HG02763 (cell line): Measurements from ENCODE around the gene PNLIPRP1.

Experiments used
- ATAC-seq: cut with Tn5 transposase; IDR thresholded peaks from one replicate; pipeline ENCODE4 v1.9.1; 2021; ENCODE audit warnings: mild to moderate bottlenecking, moderate library complexity; ENCODE audit not compliant: unreplicated experiment

The PNLIPRP1 gene

GRCh38 chr10:116590590-116591444 lies at the start of gene PNLIPRP1:
Gene PNLIPRP1, plus strand, starts transcription at chr10:116590959. Its CDS starts 171 bp downstream, at chr10:116591130.
- no peak for ATAC-seq

DNA sequence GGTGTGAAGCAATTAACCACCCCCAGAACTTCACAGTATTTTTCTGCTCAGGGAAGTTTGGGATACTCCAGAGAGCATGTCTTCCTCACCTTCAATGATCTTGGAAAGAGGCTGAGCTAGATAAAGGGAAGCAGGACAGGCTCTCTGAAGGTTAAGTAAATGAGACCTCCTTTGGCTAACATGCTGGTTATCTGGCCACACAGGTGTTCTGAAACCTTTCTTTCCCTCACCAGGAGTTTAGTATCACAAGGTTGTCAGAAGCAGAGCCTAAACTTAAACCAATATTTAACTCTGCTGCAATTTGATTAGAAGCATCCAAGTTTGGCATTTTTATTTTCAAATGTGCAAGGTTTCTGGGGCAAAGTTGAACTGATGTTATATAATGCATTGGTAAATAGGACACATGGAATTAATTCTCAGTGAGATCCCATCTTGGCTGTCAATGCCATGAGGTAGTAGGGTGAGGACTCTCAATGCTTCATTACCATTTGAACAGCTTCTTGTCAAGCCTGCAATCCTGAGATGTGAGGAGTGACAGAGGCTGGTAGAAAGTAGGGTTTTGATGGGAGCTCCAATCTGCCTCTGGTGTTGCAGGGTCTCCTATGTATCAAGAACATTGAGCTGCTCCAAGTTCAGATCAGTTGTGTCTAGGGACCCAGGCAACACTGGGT lies 48.6 kb upstream of the PNLIPRP1 start:
- ATAC-seq = no peak

DNA sequence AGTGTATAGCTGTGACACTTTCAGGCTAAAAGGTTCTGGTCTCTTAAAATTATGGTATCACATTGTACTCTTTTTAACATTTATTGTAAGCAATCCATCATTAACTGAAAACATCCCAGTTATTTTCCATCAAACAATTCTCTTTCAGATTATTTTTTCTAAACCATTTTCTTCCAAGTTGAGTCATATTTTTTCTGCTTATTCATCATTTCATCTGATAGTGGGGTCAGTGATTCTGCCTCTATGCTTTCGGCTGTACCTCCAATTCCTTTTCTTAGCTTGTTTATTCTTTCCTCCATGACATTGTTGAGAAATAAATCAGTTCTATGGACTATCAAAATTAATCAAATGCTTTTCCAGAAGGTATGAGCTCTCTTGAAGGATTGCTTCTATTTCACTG lies 45.6 kb upstream of the PNLIPRP1 start:
- ATAC-seq = no peak

DNA sequence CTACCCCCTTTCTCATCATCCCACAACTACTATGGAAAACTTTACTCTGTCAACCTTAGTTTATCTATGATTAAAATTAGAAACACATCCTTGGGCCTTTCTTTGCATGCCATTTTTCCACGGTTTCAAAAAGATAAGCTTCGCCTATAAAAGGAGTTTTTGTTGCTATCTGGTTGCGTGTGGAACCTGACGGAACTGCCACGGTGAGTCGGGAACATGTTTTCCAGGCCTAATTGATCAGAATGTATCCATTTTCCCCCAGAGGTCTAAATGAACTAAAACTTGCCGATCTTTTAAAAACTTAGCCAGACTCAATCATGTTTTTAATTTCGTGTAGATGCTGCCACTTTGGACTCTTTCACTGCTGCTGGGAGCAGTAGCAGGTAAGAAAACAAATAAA lies 45.0 kb upstream of the PNLIPRP1 start, which contains the start of gene PNLIP:
TSS of gene PNLIP (plus strand) at position 176 of the 400 bp plus-strand sequence. CDS start at position 338, 162 bp downstream.
- no peak for ATAC-seq

GRCh38 chr10:116548301-116548700 lies 42.5 kb upstream of the PNLIPRP1 start:
- no peak for ATAC-seq

- no peak for ATAC-seq
Observed at GRCh38 chr10:116553378-116553980, 37.3 kb upstream of the PNLIPRP1 start.

GRCh38 chr10:116554628-116555027 lies 36.1 kb upstream of the PNLIPRP1 start:
- ATAC-seq = no peak

GRCh38 chr10:116555880-116556279 lies 34.9 kb upstream of the PNLIPRP1 start:
- ATAC-seq = no peak

DNA sequence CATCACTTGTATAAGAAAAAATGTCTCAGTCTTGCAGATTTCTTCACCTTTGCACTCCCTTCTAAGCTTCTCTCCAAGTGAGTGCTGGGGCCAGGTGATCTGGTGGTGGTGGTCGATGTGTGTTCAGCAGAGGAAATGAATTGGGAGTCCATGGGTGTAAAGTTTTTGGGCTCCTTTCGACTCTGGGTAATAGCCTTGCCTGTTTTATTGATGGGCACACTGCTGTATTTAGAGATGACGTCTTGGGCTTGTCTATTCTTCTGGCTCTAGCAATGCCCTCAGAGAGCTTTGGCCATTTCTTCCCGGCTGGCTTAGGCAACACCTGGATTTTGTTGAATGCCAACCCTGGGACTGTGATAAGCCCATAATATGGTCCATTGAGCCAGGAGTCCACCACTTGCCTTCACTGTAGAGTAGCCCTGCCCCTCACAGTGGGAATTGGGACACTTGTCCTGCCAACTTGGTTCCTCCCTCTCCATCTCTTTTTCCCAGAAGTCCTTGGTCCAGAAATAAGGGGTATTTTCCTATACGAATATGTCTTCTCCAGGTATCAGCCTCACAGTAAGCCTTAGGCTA lies 33.4 kb upstream of the PNLIPRP1 start:
- ATAC-seq = no peak

DNA sequence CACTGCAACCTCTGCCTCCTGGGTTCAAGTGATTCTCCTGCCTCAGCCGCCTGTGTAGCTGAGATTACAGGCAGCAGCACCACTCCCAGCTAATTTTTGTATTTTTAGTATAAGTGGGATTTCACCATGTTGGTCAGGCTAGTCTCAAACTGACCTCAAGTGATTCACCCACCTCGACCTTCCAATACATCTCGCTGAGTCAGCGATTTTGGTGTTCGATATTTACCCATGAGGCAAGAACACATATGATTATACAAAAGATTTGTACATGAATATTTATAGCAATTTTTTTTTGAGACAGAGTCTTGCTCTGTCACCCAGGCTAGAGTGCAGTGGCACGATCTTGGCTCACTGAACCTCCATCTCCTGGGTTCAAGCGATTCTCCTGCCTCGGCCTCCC lies 25.2 kb upstream of the PNLIPRP1 start:
- no peak for ATAC-seq

GRCh38 chr10:116566932-116567331 lies 23.8 kb upstream of the PNLIPRP1 start:
- no peak for ATAC-seq

- no peak for ATAC-seq
Observed at GRCh38 chr10:116567335-116567734, 23.4 kb upstream of the PNLIPRP1 start.

DNA sequence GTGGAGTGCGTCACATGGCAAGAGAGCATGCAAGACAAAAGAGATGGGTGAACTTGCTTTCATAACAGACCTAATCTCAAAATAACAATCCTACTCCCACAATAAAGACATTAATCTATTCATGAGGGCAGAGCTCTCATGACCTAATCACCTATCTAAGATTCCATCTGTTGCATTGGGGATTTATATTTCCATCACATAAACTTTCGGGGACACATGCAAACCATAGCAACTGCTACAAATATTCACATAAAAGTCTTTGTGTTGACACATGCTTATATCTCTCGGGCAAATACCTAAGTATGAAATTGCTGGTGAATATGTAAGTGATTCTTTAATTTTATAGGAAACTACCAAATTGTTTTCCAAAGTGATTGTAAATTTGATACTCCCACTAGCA lies 16.0 kb upstream of the PNLIPRP1 start:
- no peak for ATAC-seq

DNA sequence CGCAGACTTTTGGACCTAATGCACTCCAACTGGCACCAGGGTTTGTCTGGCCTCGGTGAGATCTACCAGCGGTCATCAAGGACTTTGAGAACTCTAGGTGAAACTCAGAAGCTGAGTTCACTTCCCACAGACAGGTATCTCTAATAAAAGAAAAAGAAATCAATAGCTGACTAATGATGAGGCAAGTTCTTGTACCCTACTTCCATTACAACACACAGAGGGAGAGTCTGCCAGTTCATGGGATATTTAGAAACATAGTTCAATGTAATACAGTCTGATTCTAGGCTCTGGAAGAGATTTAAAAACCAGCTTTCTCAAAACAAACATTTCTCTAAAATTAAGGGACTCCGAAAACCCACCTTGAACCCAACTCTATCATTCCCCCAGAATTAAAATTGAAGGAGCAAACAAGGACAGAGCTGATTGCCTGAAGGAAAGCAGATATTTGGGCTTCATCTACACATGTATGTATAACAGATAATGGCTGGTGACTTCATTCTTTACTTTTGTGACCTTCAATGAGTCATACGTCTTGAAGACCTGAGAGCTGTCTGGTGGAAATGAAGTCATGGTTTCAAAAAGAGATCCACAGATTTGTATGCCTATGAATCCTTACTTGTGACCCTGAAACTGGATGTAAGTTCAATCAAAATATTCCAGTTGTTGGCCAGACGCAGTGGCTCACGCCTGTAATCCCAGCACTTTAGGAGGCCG lies 2.7 kb upstream of the PNLIPRP1 start:
- ATAC-seq = no peak

DNA sequence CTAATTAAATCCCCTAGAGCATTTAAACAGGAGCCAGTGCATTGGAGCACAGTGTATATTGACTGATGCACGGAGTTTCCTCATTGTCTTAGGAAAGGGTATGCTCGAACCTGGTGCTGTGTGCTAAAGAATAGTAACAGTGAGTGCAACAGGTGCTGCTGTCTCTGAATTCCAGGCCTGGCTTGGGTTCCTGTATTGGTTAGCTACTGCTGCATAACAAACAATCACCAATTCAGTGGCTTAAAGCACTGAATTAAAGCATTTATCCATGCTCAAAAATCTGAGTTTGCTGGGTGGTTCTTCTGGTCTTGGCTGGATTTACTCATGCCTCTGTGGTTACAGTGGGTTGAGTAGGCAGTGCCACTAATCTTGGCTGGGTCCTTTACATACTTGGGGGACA lies 1.8 kb upstream of the PNLIPRP1 start:
- no peak for ATAC-seq

DNA sequence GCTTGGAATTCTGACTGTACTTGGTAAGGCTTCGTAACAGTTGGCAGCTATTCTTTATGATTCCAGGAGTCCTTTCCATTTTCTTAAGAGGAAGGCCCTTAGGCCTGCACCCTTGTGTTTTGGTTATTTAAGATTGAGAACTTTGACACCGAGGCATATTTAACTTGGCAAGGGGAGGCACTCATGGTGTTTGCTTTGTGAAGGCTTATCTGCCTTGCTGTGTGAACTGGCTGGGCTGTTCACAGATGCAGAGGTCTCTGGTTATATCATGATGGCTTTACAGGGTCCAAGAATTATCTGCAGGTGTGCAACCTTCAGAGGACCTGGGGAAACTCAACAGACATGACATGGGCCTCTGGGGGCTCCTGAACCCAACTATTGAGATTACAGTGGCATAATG lies 833 bp upstream of the PNLIPRP1 start:
- ATAC-seq = no peak

- no peak for ATAC-seq
Observed at GRCh38 chr10:116593139-116593740, 2.5 kb downstream of the PNLIPRP1 start.

- no peak for ATAC-seq
Observed at GRCh38 chr10:116594525-116595035, 3.8 kb downstream of the PNLIPRP1 start.

GRCh38 chr10:116596062-116596461 lies 5.3 kb downstream of the PNLIPRP1 start:
- ATAC-seq = no peak

GRCh38 chr10:116597543-116597942 lies 6.8 kb downstream of the PNLIPRP1 start:
- ATAC-seq = no peak
